ENCODE results near the gene ZNF25. TPM values are rescaled to one million over a fixed set of nuclear protein-coding genes. Genes with fewer than 3 reads are reported as not detected.
A peak's percentile ranks its signal among the peaks of the same experiment; 100 is the strongest.
"Not testable (repeated sequence)": the region's sequence is repeated elsewhere in the genome, so short reads cannot be mapped to it uniquely, and the experiment has no call there.

Gene ZNF25
- total RNA-seq = 8.9 TPM

GRCh38 chr10:37976091-37976879 is at the start of gene ZNF25:
ZNF25 (minus strand) TSS chr10:37976647; CDS start chr10:37971722, 4,925 bp downstream.
- TF ChIP-seq, protein P1, sequence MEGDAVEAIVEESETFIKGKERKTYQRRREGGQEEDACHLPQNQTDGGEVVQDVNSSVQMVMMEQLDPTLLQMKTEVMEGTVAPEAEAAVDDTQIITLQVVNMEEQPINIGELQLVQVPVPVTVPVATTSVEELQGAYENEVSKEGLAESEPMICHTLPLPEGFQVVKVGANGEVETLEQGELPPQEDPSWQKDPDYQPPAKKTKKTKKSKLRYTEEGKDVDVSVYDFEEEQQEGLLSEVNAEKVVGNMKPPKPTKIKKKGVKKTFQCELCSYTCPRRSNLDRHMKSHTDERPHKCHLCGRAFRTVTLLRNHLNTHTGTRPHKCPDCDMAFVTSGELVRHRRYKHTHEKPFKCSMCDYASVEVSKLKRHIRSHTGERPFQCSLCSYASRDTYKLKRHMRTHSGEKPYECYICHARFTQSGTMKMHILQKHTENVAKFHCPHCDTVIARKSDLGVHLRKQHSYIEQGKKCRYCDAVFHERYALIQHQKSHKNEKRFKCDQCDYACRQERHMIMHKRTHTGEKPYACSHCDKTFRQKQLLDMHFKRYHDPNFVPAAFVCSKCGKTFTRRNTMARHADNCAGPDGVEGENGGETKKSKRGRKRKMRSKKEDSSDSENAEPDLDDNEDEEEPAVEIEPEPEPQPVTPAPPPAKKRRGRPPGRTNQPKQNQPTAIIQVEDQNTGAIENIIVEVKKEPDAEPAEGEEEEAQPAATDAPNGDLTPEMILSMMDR (IDR thresholded peaks at IDR 0.05) = peak; percentile 84 to 92 (median 89)
- H3K4me1 ChIP-seq = no peaks in the 10 kb centered on the region
- peak within 1 kb of the TSS; percentile 75 to 92 for H3K4me3 ChIP-seq
- H3K27me3 ChIP-seq = no peaks in the 10 kb centered on the region
- DNase-seq (ENCODE audit: low spot score in 2 of 2) = peak; percentile 96 to 100
- intact Hi-C loops (cut with DNase I) = loop anchor here (1.0 to 10.0 kb wide), 4 partner anchors 34 to 429 kb away; partner anchors contain the start of genes ZNF248, ZNF33A and ZNF37A
- no peaks in the 10 kb centered on the region for H3K36me3 ChIP-seq
- H3K9me3 ChIP-seq = no peaks in the 10 kb centered on the region
- peak within 1 kb of the TSS; percentile 97 to 98 for H3K27ac ChIP-seq

- Histone ChIP-seq H3K4me3 (no peak overlapping the region), H3K9me3 (no peaks in the 10 kb centered on the region), H3K27me3 (no peaks in the 10 kb centered on the region), H3K4me1 (no peaks in the 10 kb centered on the region), H3K36me3 (peaks cover 15 to 68% of the 10 kb centered on the region in 2 donors), H3K27ac (no peak overlapping the region)
- intact Hi-C loops (cut with DNase I) = no loop called here
- TF ChIP-seq, protein P1 (IDR thresholded peaks at IDR 0.05) = no peak
- DNase-seq (ENCODE audit: low spot score in 2 of 2) = no peak
Observed at GRCh38 chr10:38025283-38025682, 48.8 kb upstream of the ZNF25 start.

DNA sequence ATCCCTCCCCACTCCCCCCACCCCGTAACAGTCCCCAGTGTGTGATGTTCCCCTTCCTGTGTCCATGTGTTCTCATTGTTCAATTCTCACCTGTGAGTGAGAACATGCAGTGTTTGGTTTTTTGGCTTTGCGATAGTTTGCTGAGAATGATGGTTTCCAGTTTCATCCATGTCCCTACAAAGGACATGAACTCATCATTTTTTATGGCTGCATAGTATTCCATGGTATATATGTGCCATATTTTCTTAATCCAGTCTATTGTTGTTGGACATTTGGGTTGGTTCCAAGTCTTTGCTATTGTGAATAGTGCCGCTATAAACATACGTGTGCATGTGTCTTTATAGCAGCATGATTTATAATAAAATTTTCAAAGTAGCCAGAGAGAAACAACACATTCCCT is 42.7 kb upstream of the ZNF25 start:
- H3K4me1 ChIP-seq; intact Hi-C loops (cut with DNase I): not testable (repeated sequence)
- peaks cover 43 to 71% of the 10 kb centered on the region in 2 donors for H3K36me3 ChIP-seq

GRCh38 chr10:38016354-38016753 is 39.9 kb upstream of the ZNF25 start:
- intact Hi-C loops (cut with DNase I) = no loop called here
- peaks cover 0 to 7% of the 10 kb centered on the region in 2 donors for H3K4me1 ChIP-seq
- H3K36me3 ChIP-seq = peaks cover 38 to 65% of the 10 kb centered on the region in 2 donors
- H3K4me3 ChIP-seq = no peak overlapping the region
- no peak for DNase-seq (ENCODE audit: low spot score in 2 of 2)
- no peaks in the 10 kb centered on the region for H3K9me3 ChIP-seq
- no peaks in the 10 kb centered on the region for H3K27me3 ChIP-seq
- TF ChIP-seq, protein P1 (IDR thresholded peaks at IDR 0.05) = no peak
- no peak overlapping the region for H3K27ac ChIP-seq

More for the DNA sequence above, 42.7 kb upstream of the ZNF25 start:
- H3K27ac ChIP-seq; DNase-seq (ENCODE audit: low spot score in 2 of 2); H3K4me3 ChIP-seq; H3K27me3 ChIP-seq; H3K9me3 ChIP-seq: not testable (repeated sequence)

DNA sequence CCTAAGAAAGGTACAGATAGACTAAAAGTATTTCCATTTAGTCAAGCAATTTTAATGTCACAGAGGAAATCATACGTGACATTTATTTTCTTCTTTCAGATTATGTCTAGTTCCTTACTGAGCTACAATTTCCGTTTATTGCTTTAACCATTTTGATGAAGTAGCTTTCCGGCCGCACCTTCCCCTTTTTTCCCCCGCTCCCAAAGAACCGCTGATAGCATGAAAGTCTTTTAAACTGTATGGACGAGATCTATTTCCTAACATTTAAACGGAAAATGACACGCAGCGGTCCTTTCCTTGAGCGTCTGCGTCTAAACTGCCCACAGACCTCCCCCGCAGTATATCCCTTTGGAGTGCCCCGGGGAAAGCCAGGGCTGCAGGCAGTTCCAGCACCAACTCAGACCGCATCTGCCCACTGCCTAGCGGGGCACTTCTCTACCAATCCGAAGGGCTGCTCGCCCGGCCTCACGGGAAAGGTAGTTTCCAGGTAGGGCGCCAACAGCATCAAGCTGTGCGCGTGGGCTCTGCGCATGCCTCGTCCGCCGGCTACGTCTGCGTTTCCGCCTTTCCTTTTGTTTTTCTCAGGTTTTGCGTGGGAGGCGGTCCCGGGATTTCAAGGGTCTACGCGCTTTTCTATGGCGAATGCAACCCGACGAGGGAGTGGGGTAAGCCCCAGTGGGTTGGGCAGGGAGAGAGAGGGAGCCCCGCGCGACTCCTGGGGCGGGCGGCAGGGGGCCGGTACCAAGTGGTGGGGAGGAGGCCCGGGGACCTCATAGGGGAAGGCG is 33.9 kb upstream of the ZNF25 start, which contains the start of gene ZNF33A:
TSS of gene ZNF33A (plus strand) at position 557 of the 785 bp plus-strand sequence. CDS start 1,667 bp downstream, outside the sequence.
- Histone ChIP-seq H3K36me3 (peaks cover 7 to 14% of the 10 kb centered on the region in 2 donors), H3K4me1 (peaks cover 0 to 9% of the 10 kb centered on the region in 2 donors), H3K9me3 (no peaks in the 10 kb centered on the region), H3K4me3 (peak within 1 kb of the TSS; percentile 61 to 89), H3K27ac (peak within 1 kb of the TSS; percentile 97 to 98), H3K27me3 (no peaks in the 10 kb centered on the region)
- intact Hi-C loops (cut with DNase I) = loop anchor here (1.0 kb wide), 3 partner anchors 34 to 153 kb away; partner anchors contain the start of genes ZNF248, ZNF25 and ZNF37A
- DNase-seq (ENCODE audit: low spot score in 2 of 2) = peak; percentile 83 to 96
- TF ChIP-seq, protein P1 (IDR thresholded peaks at IDR 0.05) = peak in 1 of 3 experiments; percentile 8
